HFF-Myc (cell line): ENCODE data around the gene RAB14.

Source experiments
- DNase-seq: peaks from one replicate; pipeline ENCODE4 v3.0.0-alpha.2; 2011; ENCODE audit warnings: low read depth; ENCODE audit errors: extremely low read depth
- H3K4me3 ChIP-seq: replicated peaks from 2 replicates; pipeline ENCODE4 v1.5.1; 2011; ENCODE audit warnings: low read depth, mild to moderate bottlenecking, control low read depth, low read length
- TF ChIP-seq, protein P1 (sequence below): IDR thresholded peaks from 2 replicates; pipeline ENCODE4 v1.5.1; 2012; ENCODE audit warnings: mild to moderate bottlenecking, low read depth, low read length, control low read depth; ENCODE audit errors: missing control alignments

The RAB14 gene

DNA sequence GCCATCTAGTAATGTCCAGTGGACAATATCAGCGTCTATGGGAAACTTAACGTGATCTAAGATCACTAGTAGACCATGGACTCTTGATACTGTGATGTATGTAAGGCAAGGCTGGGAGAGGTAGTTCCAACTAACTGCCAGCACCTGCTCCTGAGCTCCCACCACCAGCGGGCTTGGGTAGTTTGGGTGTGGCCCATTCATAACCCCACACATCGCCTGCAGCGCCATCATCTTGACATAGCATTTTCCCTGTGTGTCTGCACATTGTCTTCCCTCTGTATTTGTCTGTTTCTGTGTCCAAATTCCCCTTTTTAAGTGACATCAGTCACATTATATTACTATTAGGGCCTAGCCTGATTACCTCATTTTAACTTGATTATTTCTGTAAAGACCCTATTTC is 38.2 kb upstream of the RAB14 start:
- H3K4me3 ChIP-seq: no peak overlapping the region
- TF ChIP-seq, protein P1, sequence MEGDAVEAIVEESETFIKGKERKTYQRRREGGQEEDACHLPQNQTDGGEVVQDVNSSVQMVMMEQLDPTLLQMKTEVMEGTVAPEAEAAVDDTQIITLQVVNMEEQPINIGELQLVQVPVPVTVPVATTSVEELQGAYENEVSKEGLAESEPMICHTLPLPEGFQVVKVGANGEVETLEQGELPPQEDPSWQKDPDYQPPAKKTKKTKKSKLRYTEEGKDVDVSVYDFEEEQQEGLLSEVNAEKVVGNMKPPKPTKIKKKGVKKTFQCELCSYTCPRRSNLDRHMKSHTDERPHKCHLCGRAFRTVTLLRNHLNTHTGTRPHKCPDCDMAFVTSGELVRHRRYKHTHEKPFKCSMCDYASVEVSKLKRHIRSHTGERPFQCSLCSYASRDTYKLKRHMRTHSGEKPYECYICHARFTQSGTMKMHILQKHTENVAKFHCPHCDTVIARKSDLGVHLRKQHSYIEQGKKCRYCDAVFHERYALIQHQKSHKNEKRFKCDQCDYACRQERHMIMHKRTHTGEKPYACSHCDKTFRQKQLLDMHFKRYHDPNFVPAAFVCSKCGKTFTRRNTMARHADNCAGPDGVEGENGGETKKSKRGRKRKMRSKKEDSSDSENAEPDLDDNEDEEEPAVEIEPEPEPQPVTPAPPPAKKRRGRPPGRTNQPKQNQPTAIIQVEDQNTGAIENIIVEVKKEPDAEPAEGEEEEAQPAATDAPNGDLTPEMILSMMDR: no peak
- no peak for DNase-seq

DNA sequence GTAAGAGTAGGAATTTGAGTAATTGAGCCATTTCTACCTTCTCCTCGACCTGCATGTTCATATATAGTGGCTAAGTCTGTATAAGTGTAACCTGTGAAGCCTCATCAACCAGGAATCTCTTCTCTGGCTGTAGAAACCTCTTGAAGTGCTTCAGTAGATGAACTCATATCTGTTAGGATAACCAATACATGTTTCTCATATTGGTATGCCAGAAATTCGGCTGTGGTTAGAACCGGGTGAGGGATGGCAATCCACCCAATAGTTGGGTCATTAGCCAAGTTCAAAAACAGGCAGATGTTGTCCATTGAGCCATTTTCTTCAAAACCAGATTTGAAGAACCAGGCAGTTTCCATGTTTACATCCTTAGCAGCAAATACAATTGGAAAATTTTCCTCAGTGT is 37.4 kb upstream of the RAB14 start:
- no peak for DNase-seq
- TF ChIP-seq, protein P1: no peak
- H3K4me3 ChIP-seq: no peak overlapping the region

DNA sequence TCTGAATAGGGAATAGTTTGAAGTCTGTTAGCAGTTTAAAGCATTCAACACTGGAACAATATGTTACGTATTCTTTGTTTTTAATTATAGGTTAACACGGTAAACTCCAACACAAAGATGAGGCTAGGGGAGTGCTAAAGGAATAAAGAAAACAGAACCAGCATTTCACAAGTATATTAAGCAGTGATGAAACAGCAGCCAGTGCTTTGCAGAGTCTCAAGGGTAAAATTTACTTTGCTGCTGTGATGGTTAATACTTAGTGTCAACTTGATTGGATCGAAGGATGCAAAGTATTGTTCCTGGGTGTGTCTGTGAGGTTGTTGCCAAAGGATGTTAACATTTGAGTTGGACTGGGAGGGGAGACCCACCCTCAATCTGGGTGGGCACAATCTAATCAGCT is 36.2 kb upstream of the RAB14 start:
- TF ChIP-seq, protein P1: no peak
- no peak for DNase-seq
- no peak overlapping the region for H3K4me3 ChIP-seq

DNA sequence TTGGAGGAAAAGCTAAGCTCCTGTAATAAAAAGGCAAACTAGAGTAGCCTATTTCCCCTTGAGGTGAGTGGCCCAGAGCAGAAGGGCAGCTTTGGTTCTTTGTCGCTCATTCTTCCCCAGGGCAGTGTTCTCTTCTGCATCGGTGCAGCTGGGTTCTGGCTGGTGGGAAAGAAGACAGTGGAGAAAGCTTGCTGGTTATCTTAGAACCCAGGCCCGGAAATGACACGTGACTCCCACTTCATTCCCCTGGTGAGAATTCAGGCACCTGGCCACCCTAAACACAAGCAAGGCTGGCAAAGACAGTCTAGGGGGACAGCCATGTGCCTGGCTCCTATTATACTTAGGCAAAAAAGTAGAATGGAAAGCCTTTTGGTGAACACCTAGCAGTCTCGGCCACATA is 33.8 kb upstream of the RAB14 start:
- H3K4me3 ChIP-seq: no peak overlapping the region
- TF ChIP-seq, protein P1: no peak
- DNase-seq: no peak

DNA sequence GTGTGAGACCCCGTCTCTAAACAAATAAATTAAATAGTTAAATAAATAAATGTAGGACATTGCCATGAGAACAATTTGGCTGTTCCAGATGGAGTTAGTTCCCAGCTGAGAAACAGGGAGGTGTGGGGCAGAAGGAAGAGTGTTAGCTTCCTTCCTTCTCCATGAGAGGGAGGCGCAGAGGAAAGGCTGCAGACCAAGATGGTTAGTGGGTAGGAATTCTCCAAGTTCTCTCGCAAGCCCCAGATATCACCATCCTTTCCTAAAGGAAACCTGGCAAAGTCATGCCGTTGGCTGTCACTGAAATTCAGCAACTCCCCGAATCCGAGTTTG is 33.1 kb upstream of the RAB14 start:
- TF ChIP-seq, protein P1: no peak
- no peak for DNase-seq
- no peak overlapping the region for H3K4me3 ChIP-seq

DNA sequence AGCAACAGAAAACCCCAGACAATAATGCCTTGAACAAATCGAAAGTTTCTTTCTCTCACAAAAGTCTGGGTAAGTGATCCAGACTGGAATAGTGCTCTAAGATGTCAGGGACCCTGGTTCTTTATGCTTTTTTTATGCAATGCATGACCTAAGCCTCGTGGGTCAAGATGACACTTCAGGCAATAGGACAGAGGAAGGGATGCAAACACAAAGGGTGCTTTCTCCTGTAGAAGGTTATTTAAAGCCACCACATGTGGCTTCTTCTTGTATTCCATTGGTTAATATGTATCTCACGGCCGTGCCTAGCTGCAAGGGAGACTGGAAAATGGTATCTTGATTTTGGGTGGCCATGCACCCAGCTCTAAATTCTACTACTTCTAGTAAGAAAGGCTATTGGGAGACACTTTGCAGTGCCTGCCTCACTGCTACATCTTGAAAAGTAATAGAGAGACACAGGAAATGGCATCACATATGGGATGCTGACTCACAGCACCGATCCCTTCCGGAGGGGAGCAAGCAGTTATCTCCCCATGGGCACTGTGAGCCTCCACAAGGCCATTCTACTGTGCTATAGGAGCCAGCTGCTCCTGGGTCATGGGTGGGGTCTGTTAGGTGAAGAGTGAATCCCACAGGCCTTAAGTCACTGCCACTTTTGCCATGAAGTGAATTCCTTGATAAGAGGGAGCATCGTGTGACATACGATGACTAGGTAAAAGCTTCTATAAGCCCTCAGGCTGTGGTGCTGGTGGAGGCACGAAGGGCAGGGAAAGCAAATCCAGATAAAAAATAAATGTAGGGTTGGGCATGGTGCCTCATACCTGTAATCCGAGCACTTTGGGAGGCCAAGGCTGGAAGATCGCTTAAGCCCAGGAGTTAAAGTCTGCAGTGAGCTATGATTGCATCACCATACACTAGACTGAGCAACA is 32.5 kb upstream of the RAB14 start:
- DNase-seq: peak; percentile 88
- TF ChIP-seq, protein P1: no peak
- H3K4me3 ChIP-seq: 0 out of 2 replicates have a peak overlapping the region, but pooled peaks have one; percentile 8
